Natural killer cell (primary cell): ENCODE results near the gene DNAH7. TPM values are rescaled to one million over a fixed set of nuclear protein-coding genes. Genes with fewer than 3 reads are reported as not detected.

ENCODE experiments used
- ATAC-seq, 3 donors: fragments of 150-1000 bp in 2 of 3; fragments of 200-7000 bp in 1 of 3; cut with Tn5 transposase; 1 replicate in 1 of 3; 2 replicates in 2 of 3; pipeline ENCODE4 v1.10.0; 2021; ENCODE audit warnings: mild to moderate bottlenecking in 2 of 3, moderate library complexity in 2 of 3
- DNase-seq, 2 donors: peaks; one replicate each; pipeline versions ENCODE4 v3.0.0 to v3.0.0-alpha.2; 2013 to 2021; ENCODE audit warnings: mixed read lengths in 1 of 2
- H3K27ac ChIP-seq: one replicate; pipeline ENCODE4 v1.5.1; 2013; ENCODE audit warnings: mild to moderate bottlenecking, low read length
- H3K27me3 ChIP-seq: one replicate; pipeline ENCODE4 v1.6.1; 2013; ENCODE audit warnings: low read length; ENCODE audit not compliant: control insufficient read depth, insufficient read depth
- H3K36me3 ChIP-seq: one replicate; pipeline ENCODE4 v1.6.1; 2013; ENCODE audit warnings: low read length; ENCODE audit not compliant: control insufficient read depth, insufficient read depth
- H3K4me1 ChIP-seq: one replicate; pipeline ENCODE4 v1.6.1; 2013; ENCODE audit warnings: low read length; ENCODE audit not compliant: control insufficient read depth, insufficient read depth
- H3K4me3 ChIP-seq: one replicate; pipeline ENCODE4 v1.5.1; 2013; ENCODE audit warnings: low read length
- H3K9me3 ChIP-seq: one replicate; pipeline ENCODE4 v1.6.1; 2013; ENCODE audit warnings: low read length; ENCODE audit not compliant: control insufficient read depth, insufficient read depth
- H3K27ac Mint-ChIP-seq, 2 donors: one replicate each; pipeline ENCODE4 v1.8.0; 2022; ENCODE audit warnings: mild to moderate bottlenecking in 2 of 2, mixed read lengths in 2 of 2, moderate library complexity in 1 of 2
- H3K27me3 Mint-ChIP-seq, 2 donors: one replicate each; pipeline ENCODE4 v1.8.0; 2022; ENCODE audit warnings: low read depth in 2 of 2, mixed read lengths in 2 of 2
- H3K36me3 Mint-ChIP-seq: one replicate; pipeline ENCODE4 v1.8.0; 2022; ENCODE audit warnings: mixed read lengths
- H3K4me1 Mint-ChIP-seq, 2 donors: one replicate each; pipeline ENCODE4 v1.8.0; 2022; ENCODE audit warnings: mixed read lengths in 2 of 2
- H3K4me3 Mint-ChIP-seq: one replicate; pipeline ENCODE4 v1.8.0; 2022; ENCODE audit warnings: mild to moderate bottlenecking, moderate library complexity, mixed read lengths
- H3K9me3 Mint-ChIP-seq, 2 donors: one replicate each; pipeline ENCODE4 v1.8.0; 2022; ENCODE audit warnings: mixed read lengths in 2 of 2
- WGBS: methylation state at CpG from one replicate; pipeline ENCODE4 v1.1.7; 2013; ENCODE audit warnings: missing lambda C conversion rate; ENCODE audit not compliant: insufficient coverage; 5-methylcytosine and 5-hydroxymethylcytosine counted together
- intact Hi-C: fragments of 100-400 bp; cut with micrococcal nuclease; formaldehyde crosslinking; loops from one replicate; pipeline ENCODE4 v1.14.2; 2022
- total RNA-seq, 4 donors: library from RNA; stranded (reverse); fragments of 120-200 nt in 1 of 4; gene quantifications; one replicate each; pipeline versions ENCODE4 v1.2.3 to v1.2.4, GENCODE V29; 2013 to 2022
- TF ChIP-seq, protein P1 (sequence below): fragments of 200-600 bp; IDR thresholded peaks from one replicate; pipeline ENCODE4 v1.8.0; 2022; ENCODE audit warnings: antibody characterized with exemption

DNAH7 gene
- total RNA-seq, 3 donors from 2014 or later (not counting 1 experiment from before 2014, with no cell fraction given) = 0.07 to 0.20 TPM; not detected in 1

DNA sequence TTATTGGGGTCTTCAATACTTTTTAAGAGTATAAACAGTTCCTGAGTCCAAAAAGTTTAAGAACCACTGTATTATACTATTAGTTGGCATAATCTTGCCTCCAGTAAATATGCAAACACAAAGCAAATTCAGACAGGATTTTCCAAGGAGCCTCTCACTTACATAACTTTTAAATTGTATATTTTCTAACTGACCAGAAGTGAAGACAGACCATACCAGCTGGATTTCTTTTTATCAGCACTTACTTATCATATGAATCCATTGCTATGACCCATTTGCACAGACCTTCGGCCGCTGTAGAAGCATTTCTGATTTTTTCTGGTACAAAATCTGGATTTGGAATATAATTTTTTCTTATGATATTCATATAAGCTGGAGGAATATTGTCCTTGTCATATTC is 211.5 kb downstream of the DNAH7 start:
- ATAC-seq (no peak), DNase-seq (no peak)
- H3K27ac Mint-ChIP-seq = no peak overlapping the region
- H3K4me1 ChIP-seq = no peaks in the 10 kb centered on the region
- H3K27ac ChIP-seq = no peak overlapping the region
- H3K36me3 ChIP-seq = no peaks in the 10 kb centered on the region
- H3K27me3 Mint-ChIP-seq = peaks cover 4 to 9% of the 10 kb centered on the region in 2 donors
- H3K36me3 Mint-ChIP-seq = no peaks in the 10 kb centered on the region
- no peak overlapping the region for H3K4me3 ChIP-seq
- H3K4me3 Mint-ChIP-seq = no peak overlapping the region
- TF ChIP-seq, protein P1, sequence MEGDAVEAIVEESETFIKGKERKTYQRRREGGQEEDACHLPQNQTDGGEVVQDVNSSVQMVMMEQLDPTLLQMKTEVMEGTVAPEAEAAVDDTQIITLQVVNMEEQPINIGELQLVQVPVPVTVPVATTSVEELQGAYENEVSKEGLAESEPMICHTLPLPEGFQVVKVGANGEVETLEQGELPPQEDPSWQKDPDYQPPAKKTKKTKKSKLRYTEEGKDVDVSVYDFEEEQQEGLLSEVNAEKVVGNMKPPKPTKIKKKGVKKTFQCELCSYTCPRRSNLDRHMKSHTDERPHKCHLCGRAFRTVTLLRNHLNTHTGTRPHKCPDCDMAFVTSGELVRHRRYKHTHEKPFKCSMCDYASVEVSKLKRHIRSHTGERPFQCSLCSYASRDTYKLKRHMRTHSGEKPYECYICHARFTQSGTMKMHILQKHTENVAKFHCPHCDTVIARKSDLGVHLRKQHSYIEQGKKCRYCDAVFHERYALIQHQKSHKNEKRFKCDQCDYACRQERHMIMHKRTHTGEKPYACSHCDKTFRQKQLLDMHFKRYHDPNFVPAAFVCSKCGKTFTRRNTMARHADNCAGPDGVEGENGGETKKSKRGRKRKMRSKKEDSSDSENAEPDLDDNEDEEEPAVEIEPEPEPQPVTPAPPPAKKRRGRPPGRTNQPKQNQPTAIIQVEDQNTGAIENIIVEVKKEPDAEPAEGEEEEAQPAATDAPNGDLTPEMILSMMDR = no peak
- WGBS = no CpG with 5 or more reads among the region's 2 CpGs
- H3K9me3 ChIP-seq = no peaks in the 10 kb centered on the region
- intact Hi-C loops = no loop called here
- H3K27me3 ChIP-seq = peaks cover 2% of the 10 kb centered on the region
- H3K9me3 Mint-ChIP-seq = no peaks in the 10 kb centered on the region
- no peaks in the 10 kb centered on the region for H3K4me1 Mint-ChIP-seq

DNA sequence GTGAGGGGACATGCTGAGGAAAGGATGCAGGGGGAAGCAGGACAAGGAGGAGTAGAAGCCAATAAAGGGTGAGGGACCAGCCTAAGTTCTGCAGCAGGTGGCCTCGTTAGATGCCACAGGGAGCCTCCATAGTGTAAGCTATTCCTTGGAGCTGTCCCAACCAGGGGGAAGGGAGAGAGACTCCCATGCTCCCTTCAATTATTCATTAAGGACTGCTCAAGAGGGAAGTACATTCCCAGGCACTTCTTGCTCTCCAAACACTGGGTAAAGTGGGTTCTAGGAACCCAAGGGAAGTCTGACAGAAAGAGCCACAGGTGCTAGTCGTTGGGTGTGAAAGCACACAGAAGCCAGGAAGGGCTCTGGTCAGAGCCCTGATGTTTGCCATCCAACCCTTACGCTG is 217.9 kb downstream of the DNAH7 start:
- DNase-seq = no peak
- H3K27ac ChIP-seq = no peak overlapping the region
- Mint-ChIP-seq H3K4me1 (no peaks in the 10 kb centered on the region), H3K27me3 (peaks cover 4 to 12% of the 10 kb centered on the region in 2 donors), H3K9me3 (no peaks in the 10 kb centered on the region), H3K4me3 (no peak overlapping the region), H3K27ac (no peak overlapping the region), H3K36me3 (no peaks in the 10 kb centered on the region)
- no peaks in the 10 kb centered on the region for H3K4me1 ChIP-seq
- no peaks in the 10 kb centered on the region for H3K27me3 ChIP-seq
- ATAC-seq = no peak
- intact Hi-C loops = no loop called here
- no peaks in the 10 kb centered on the region for H3K9me3 ChIP-seq
- no peaks in the 10 kb centered on the region for H3K36me3 ChIP-seq
- no peak overlapping the region for H3K4me3 ChIP-seq
- TF ChIP-seq, protein P1 = no peak
- WGBS = 81% methylated on average over 3 of the region's 3 CpGs

DNA sequence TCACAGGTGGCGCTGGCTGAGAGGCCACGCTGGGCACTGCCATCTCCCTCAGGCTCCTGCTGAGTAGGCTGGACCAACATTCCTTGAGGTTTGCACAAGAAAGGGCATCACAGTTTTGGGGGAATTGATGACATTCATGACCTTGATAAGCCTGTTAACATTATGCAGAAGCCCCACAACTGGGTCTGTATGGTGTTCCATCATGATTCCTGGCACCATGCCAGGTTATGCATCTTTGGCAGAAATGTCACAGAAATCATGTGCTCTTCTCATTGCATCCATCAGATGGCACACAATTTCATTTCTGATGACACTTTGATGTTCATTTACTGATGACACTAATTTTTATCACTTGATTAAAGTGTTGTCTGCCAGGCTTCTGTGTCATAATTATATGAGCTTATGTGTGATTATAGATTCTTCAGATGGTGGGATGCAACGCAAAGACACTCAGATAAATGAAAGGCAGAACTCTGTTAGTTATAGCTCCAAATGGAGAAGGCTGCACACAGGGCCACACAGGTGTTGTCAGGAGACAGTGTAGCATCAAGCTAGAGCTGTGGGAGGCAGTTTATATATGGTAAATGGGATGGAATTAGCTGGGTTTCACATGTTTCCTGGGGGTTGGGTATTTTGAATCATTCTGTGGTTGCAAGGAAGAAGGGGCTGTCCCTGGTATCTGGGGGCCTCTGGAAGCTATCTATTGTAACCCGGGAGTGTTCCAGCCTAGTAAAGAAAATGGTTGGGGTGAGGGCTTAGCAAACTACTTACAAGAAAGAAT is 220.3 kb downstream of the DNAH7 start:
- TF ChIP-seq, protein P1 = no peak
- intact Hi-C loops = no loop called here
- Histone ChIP-seq H3K4me3 (no peak overlapping the region), H3K9me3 (no peaks in the 10 kb centered on the region), H3K27ac (no peak overlapping the region), H3K4me1 (no peaks in the 10 kb centered on the region), H3K27me3 (no peaks in the 10 kb centered on the region), H3K36me3 (no peaks in the 10 kb centered on the region)
- 91% methylated on average over 4 of the region's 4 CpGs for WGBS
- Mint-ChIP-seq H3K4me3 (no peak overlapping the region), H3K9me3 (no peaks in the 10 kb centered on the region), H3K27ac (no peak overlapping the region), H3K4me1 (no peaks in the 10 kb centered on the region), H3K36me3 (no peaks in the 10 kb centered on the region), H3K27me3 (peaks cover 4 to 12% of the 10 kb centered on the region in 2 donors)
- DNase-seq (peak in 1 of 2 donors; percentile 34), ATAC-seq (peak in 1 of 3 donors; percentile 30)

DNA sequence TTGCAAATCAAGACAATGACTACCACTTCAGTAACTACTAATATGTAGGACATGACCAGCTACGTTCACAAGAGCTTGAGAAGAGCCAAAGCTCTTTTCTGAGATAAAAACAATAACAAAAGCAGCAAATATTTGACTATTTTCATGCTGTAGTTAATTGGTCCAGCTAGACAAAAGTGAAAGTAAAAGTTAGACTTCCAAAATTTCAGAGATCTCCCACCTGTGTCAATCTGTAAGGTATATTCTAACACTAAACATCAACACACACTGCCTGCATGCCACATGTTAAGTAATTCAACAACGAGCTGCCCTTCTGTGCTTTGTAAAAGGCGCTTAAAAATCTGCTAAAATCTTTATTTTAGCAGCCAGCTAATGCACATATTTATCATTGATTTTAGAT is 225.7 kb downstream of the DNAH7 start:
- Mint-ChIP-seq H3K27me3 (peaks cover 0 to 2% of the 10 kb centered on the region in 2 donors), H3K9me3 (no peaks in the 10 kb centered on the region), H3K27ac (no peak overlapping the region), H3K36me3 (no peaks in the 10 kb centered on the region), H3K4me3 (no peak overlapping the region), H3K4me1 (peaks cover 6% of the 10 kb centered on the region in 2 donors)
- DNase-seq (no peak), ATAC-seq (no peak)
- intact Hi-C loops = no loop called here
- no peak overlapping the region for H3K4me3 ChIP-seq
- no peaks in the 10 kb centered on the region for H3K36me3 ChIP-seq
- TF ChIP-seq, protein P1 = no peak
- H3K27me3 ChIP-seq = no peaks in the 10 kb centered on the region
- no peaks in the 10 kb centered on the region for H3K9me3 ChIP-seq
- H3K4me1 ChIP-seq = no peaks in the 10 kb centered on the region
- WGBS = 77% methylated on average over 3 of the region's 3 CpGs
- H3K27ac ChIP-seq = no peak overlapping the region
